GM18505 (cell line): Measurements from ENCODE around the gene ZCCHC7.
"Not testable (repeated sequence)": the region's sequence is repeated elsewhere in the genome, so short reads cannot be mapped to it uniquely, and the experiment has no call there.

Experiments used
- ATAC-seq: cut with Tn5 transposase; IDR thresholded peaks from one replicate; pipeline ENCODE4 v1.9.1; 2021; ENCODE audit not compliant: unreplicated experiment
- POLR2A ChIP-seq: IDR thresholded peaks from 4 replicates; pipeline ENCODE4 v1.6.1; 2011; ENCODE audit warnings: borderline replicate concordance; ENCODE audit not compliant: insufficient read depth, insufficient read length; ENCODE audit errors: extremely low read depth

ZCCHC7 gene

GRCh38 chr9:37119907-37120842 lies at the start of gene ZCCHC7:
Gene ZCCHC7, plus strand, starts transcription at chr9:37120574.
- peak; percentile 90 for ATAC-seq
- TF ChIP-seq POLR2A = peak; percentile 86

- not testable (repeated sequence) for ATAC-seq
These were observed 45.6 kb upstream of the ZCCHC7 start for GRCh38 chr9:37074790-37075189.

DNA sequence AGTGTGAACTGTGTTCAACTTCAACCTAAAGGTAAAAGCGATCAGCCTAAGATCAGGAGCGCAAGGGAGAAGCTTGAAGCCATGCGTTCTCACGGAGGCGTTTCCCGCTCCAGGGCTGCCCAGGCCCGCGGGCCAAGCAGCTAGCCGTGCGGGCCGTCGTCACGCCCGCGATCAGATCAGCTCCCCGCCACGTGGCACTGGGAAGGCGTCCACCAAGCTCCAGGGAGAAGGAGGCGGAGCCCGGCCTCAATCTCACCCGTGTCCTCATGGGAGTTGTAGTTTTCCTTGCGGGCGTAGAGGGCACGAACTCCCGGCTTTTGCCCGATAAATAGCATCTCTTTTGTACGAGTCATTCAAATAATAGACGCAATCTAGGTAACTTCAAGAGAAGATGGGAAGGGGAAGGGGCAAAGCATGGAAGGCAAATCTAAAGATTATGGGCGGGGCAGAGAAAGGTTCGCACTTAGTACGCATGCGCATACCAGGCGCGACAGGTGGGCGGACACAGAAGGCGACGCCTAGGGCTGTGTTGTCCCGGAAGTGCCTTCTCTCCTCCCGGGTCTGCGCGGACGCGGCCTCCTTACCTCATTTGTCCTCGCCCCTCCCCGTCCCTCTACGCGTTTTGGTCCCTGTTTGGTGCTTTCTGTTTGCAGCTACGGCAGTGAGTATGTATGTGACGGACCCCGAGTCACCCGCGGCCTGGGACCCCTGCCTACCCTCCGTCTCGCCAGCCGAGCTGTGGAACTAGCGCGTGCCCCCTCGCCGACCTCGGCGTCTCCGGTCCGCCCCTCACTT lies 40.8 kb upstream of the ZCCHC7 start:
- ATAC-seq = peak; percentile 86
- peak; percentile 82 for TF ChIP-seq POLR2A

DNA sequence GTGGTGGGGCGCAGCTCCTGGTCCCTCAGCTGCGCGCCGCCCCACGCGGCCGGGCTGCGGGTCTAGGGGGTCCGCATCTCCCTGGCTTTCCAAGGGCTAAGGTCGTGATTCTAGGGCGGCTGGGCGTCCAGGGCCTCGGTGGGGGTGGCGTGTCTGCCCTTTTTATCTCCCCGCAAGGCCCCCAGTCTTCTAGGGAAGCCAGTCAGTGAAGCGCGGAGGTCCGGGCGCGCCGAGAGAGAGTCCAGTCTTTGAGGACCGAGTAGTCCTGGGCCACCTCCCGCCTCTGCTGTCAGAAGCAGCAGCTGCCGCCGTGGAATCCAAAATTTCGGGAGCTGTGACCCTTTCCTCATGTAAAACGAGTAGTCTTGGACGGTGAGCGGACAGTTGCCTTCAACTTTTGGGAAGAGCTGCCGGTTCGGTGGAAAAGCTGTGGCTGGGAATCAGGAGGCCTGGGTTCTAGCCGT lies 40.2 kb upstream of the ZCCHC7 start:
- not testable (repeated sequence) for ATAC-seq

GRCh38 chr9:37081507-37081906 lies 38.9 kb upstream of the ZCCHC7 start:
- not testable (repeated sequence) for ATAC-seq

DNA sequence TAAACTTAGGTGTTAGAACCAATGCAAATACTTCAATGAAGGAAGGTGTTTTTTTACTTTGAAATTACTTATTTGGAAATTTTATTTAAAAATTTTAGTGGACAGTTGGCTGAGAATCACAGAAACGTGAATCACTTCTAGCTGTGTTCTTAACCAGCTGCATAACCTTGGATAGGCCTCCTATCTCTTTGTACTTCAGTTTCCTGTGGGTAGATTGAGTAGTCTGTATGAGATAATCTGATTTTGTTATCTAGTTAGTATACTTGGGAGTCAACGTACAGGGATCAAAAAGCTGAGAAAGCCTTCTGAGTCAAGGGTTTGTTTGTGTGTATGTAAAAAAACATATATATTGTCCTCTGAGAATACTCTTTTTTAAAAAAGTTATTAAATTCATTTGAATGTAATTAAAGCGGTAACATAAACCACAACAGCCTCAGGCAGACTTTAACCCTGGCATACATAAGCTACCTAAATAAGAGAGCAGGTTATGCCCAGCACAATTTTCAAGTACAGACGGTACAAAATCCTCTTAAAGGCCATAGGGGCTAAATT lies 38.1 kb upstream of the ZCCHC7 start:
- ATAC-seq = no peak
- no peak for TF ChIP-seq POLR2A

DNA sequence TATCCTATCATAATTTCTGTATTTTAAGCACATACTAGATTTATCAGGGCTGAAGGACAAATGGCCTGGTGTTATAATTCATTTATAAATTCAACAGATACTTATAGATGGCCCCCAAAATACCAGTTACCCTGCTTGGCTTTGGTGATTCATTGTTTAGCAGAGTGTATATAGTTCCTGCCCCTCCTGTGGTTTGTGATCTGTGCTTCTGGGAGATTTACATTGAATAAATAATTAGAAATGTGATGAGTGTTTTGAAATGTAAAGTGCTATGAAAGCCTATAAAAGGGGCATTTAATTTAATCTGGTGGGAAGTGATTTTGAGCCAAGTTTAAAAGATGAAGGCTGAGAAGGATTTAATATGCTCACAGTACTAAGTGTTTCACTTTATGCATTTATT lies 36.7 kb upstream of the ZCCHC7 start:
- no peak for TF ChIP-seq POLR2A
- no peak for ATAC-seq

GRCh38 chr9:37085233-37085632 lies 35.1 kb upstream of the ZCCHC7 start:
- ATAC-seq = no peak
- no peak for TF ChIP-seq POLR2A

DNA sequence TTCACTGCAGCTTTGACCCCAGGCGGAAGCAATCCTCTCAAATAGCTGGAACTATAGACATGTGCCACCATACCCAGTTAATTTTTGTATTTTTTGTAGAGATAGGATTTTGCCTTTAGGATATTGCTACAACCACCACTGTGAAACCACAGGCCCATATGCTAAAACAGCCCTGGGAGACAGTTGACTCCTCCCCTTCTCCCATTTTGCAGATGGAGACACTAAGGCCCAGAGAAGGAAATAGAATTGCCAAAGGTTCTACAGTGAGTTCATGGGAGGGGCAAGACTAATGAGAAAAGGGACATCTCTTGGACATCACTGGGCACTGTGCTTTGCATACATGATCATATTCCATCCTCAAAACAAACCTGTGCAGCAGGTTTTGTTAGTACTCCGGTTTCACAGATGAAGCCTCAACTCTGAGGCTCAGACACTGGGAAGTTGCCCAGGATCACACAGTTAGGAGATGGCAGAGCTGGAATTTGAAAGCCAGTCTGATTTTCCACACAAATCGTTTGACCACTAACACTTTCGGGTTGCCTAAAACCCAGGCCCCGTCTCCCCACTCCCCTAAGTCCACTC lies 27.6 kb upstream of the ZCCHC7 start:
- ATAC-seq = not testable (repeated sequence)

DNA sequence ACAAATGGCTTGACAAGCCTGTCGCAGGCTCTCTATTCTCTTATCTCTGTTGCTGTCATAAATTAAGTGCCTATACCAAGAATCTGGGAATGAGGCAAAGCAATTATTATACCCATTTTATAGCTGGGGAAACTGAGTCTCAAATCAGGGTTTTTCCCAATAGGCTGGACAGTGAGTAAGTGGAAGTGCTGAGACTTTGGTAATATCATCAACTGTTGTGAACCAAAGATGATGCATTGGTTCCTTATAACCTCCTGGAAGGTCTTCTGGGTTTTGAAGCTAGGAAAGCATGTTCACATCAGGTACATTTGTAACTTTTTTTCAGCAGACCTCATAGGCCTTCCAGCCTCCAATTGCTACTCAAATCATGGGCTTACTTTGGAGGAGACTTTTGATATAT lies 25.6 kb upstream of the ZCCHC7 start:
- TF ChIP-seq POLR2A = no peak
- ATAC-seq = no peak

DNA sequence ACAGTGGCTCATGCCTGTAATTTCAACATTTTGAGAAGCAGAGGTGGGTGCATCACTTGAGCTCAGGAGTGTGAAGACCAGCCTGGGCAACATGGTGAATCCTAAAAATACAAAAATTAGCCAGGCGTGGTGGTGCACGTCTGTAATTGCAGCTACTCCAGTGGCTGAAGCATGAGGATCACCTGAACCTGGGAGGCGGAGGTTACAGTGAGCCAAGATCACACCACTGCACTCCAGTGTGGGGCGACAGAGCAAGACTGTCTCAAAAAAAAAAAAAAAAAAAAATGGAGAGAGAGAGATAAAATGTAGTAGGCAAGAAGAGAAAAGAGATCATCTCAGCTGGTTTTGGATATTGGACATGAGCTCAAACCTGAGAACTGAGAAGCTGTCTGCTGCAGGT lies 23.7 kb upstream of the ZCCHC7 start:
- no peak for ATAC-seq
- no peak for TF ChIP-seq POLR2A

DNA sequence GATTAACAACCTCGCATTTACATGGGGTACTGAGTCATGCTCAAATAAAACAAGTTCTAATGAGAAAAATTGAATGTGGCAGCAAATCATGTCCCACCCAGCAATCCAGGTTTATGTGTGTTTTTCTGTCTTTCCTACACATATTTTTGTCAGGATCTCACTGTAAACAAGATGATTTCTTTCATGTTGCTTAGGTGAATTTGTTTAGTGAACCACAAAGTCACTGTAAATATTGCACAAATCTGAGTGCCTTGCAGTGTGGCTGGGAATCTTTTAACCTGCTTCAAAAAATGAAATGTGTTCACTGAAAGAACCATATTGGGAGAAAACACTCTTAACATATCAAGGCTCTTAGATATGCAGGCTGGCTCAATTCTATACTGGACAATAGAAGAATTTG lies 23.1 kb upstream of the ZCCHC7 start:
- no peak for ATAC-seq
- TF ChIP-seq POLR2A = no peak

DNA sequence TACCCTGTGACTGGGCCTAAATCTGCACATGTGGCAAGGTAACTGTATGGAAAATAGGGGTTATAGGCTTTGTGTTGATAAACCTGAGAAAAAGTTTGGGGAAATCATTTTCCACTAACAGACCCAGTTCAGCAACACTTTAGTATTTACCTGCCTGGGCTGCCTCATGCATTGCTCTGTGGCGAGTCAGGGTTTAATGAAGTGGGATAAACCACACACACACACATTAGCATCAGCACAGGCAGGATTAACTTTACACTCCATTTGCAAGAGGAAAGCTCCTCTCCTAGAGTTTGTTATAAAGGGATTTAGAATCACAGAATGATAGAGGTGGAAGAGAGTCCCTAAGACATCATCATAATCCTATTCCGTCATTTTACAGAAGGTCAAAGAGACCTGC lies 20.0 kb upstream of the ZCCHC7 start:
- ATAC-seq = no peak
- TF ChIP-seq POLR2A = no peak

DNA sequence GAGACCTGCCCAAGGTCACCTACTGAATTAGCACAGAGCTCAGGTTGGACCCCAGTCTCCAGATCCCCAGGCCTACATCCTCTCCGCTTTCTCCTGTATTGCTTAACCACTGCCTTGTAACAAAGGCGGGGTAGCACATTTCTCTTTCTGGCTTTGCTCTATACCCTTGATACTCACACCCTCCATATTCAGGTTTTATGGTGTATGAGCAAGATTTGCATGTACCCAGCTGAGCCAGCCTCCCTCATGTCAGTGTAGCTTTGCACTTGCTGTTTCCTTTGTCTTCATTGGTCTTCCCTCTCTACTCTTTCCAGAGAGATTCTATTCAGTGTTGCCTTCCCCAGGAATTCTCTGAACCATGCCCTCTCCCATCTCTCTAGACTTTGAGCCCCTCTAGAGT lies 19.6 kb upstream of the ZCCHC7 start:
- TF ChIP-seq POLR2A = no peak
- no peak for ATAC-seq

DNA sequence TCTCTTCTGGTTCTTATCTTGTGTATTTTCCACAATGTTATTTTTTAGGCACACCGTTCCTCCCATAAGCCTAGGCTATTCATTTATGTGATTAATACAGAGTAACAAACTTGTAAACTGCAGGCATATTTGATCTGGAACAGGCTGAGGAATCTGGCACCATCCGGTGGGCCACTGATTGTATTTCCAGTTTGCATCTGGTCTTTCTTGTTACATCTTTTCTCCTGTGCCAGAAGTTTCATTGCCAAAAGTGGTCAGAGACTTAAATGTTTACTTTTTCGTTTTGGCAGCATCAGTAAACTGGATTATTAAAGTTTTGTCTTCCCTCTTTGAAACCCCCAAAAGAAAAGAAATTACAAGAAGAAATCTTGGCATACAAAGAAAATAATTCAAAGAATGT lies 17.9 kb upstream of the ZCCHC7 start:
- TF ChIP-seq POLR2A = no peak
- no peak for ATAC-seq
